DOHH2 (cell line): Measurements from ENCODE around the gene CBL.

Source experiments
- H3F3A ChIP-seq: fragments of 200-600 bp; sonication (generic), shearing (Covaris generic); 2 replicates; pipeline ENCODE4 v1.6.0; 2016; ENCODE audit warnings: antibody characterized with exemption, mild to moderate bottlenecking; ENCODE audit not compliant: control insufficient read depth, insufficient read depth
- H3K27ac ChIP-seq: fragments of 200-600 bp; sonication (generic); 2 replicates; pipeline ENCODE4 v1.5.1; 2014; ENCODE audit warnings: low read depth, mild to moderate bottlenecking, low read length, moderate library complexity
- H3K27me3 ChIP-seq: fragments of 200-600 bp; sonication (generic); 2 replicates; pipeline ENCODE4 v1.6.1; 2014; ENCODE audit warnings: mild to moderate bottlenecking, low read length, mixed read lengths; ENCODE audit not compliant: control insufficient read depth
- H3K36me3 ChIP-seq: fragments of 200-600 bp; sonication (generic); 2 replicates; pipeline ENCODE4 v1.6.1; 2014; ENCODE audit warnings: mild to moderate bottlenecking, low read length, moderate library complexity, mixed read lengths; ENCODE audit not compliant: control insufficient read depth
- H3K4me1 ChIP-seq: fragments of 200-600 bp; sonication (generic); 2 replicates; pipeline ENCODE4 v1.6.1; 2014; ENCODE audit warnings: mild to moderate bottlenecking, low read length, mixed read lengths; ENCODE audit not compliant: control insufficient read depth
- H3K4me2 ChIP-seq: fragments of 200-600 bp; sonication (generic); 2 replicates; pipeline ENCODE4 v1.6.0; 2014; ENCODE audit warnings: mild to moderate bottlenecking, low read length, moderate library complexity
- H3K4me3 ChIP-seq: fragments of 200-600 bp; sonication (generic); 2 replicates; pipeline ENCODE4 v1.5.1; 2014; ENCODE audit warnings: mild to moderate bottlenecking, low read length, mixed read lengths
- H3K79me2 ChIP-seq: fragments of 200-600 bp; sonication (generic); 2 replicates; pipeline ENCODE4 v1.6.1; 2014; ENCODE audit warnings: mild to moderate bottlenecking, low read length, mixed read lengths; ENCODE audit not compliant: control insufficient read depth
- H3K9me2 ChIP-seq: fragments of 200-600 bp; sonication (generic); replicated peaks from 2 replicates; pipeline ENCODE4 v1.6.1; 2014; ENCODE audit warnings: mild to moderate bottlenecking, low read length, mixed read lengths; ENCODE audit not compliant: control insufficient read depth
- H3K9me3 ChIP-seq: fragments of 200-600 bp; sonication (generic); 2 replicates; pipeline ENCODE4 v1.6.1; 2014; ENCODE audit warnings: antibody characterized with exemption, low read length, mixed read lengths; ENCODE audit not compliant: control insufficient read depth, insufficient read depth
- H4K20me1 ChIP-seq: fragments of 200-600 bp; sonication (generic); 2 replicates; pipeline ENCODE4 v1.6.0; 2014; ENCODE audit warnings: low read depth, mild to moderate bottlenecking, antibody characterized with exemption, low read length, moderate library complexity; ENCODE audit not compliant: control insufficient read depth, insufficient read depth
- CTCF ChIP-seq: fragments of 200-600 bp; sonication (generic); IDR thresholded peaks from one replicate; pipeline ENCODE4 v1.5.1; 2014; ENCODE audit warnings: antibody characterized with exemption, mild to moderate bottlenecking, low read depth, low read length; ENCODE audit not compliant: poor library complexity, severe bottlenecking
- EZH2phosphoT487 ChIP-seq: fragments of 200-600 bp; sonication (generic); IDR thresholded peaks from 2 replicates; pipeline ENCODE4 v1.6.1; 2017; ENCODE audit warnings: borderline replicate concordance, mild to moderate bottlenecking, antibody characterized with exemption, low read length, moderate library complexity, mixed read lengths

CBL gene

GRCh38 chr11:119307974-119308373 is 101.8 kb downstream of the CBL start:
- Histone ChIP-seq H3K4me2 (no peak overlapping the region), H3K36me3 (peaks cover 20% of the 10 kb centered on the region), H3K27ac (no peak overlapping the region), H3K4me1 (no peaks in the 10 kb centered on the region), H3K79me2 (no peaks in the 10 kb centered on the region), H3K4me3 (no peak overlapping the region), H3K9me2 (no peaks in the 10 kb centered on the region), H3F3A (peaks cover 3% of the 10 kb centered on the region; the same call in 1 of the 2 replicates), H3K9me3 (no peaks in the 10 kb centered on the region), H3K27me3 (no peaks in the 10 kb centered on the region), H4K20me1 (no peaks in the 10 kb centered on the region)
- TF ChIP-seq CTCF (no peak), EZH2phosphoT487 (no peak)

DNA sequence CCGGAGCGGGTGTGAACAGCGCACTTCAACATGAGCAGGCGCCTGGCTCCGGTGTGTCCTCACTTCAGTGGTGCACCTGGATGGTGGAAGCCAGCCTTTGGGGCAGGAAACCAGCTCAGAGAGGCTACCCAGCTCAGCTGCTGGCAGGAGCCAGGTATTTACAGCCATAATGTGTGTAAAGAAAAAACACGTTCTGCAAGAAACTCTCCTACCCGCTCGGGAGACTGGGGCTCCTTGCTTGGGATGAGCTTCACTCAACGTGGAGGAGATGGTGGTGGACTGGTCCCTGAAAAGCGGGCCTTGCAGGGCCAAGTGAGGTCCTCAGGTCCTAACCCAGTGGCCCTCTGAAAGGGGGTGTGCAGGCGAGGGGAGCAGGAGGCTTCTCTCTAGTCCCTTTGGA is 103.3 kb downstream of the CBL start:
- no peak overlapping the region for H3K4me2 ChIP-seq
- H3K36me3 ChIP-seq = peaks cover 7% of the 10 kb centered on the region; the same call in 1 of the 2 replicates

GRCh38 chr11:119309953-119310681 is 104.0 kb downstream of the CBL start:
- H3K4me2 ChIP-seq = no peak overlapping the region

More for the DNA sequence above, 103.3 kb downstream of the CBL start:
- H3K79me2 ChIP-seq = no peaks in the 10 kb centered on the region
- no peaks in the 10 kb centered on the region for H3K9me3 ChIP-seq
- H3K9me2 ChIP-seq = no peaks in the 10 kb centered on the region
- H3K27ac ChIP-seq = no peak overlapping the region
- H3K4me3 ChIP-seq = no peak overlapping the region
- no peaks in the 10 kb centered on the region for H4K20me1 ChIP-seq
- H3K27me3 ChIP-seq = no peaks in the 10 kb centered on the region
- no peak for TF ChIP-seq EZH2phosphoT487
- no peak for TF ChIP-seq CTCF
- H3K4me1 ChIP-seq = peaks cover under 1% of the 10 kb centered on the region; the same call in 1 of the 2 replicates
- peaks cover 5% of the 10 kb centered on the region; the same call in 1 of the 2 replicates for H3F3A ChIP-seq

More at GRCh38 chr11:119309953-119310681, 104.0 kb downstream of the CBL start:
- H3K36me3 ChIP-seq = peaks cover 7% of the 10 kb centered on the region; the same call in 1 of the 2 replicates
- H3K27me3 ChIP-seq = no peaks in the 10 kb centered on the region
- no peaks in the 10 kb centered on the region for H3K9me3 ChIP-seq
- peaks cover 8% of the 10 kb centered on the region for H3K4me1 ChIP-seq
- no peaks in the 10 kb centered on the region for H4K20me1 ChIP-seq
- H3K79me2 ChIP-seq = no peaks in the 10 kb centered on the region
- peaks cover 5% of the 10 kb centered on the region; the same call in 1 of the 2 replicates for H3F3A ChIP-seq
- no peak overlapping the region for H3K4me3 ChIP-seq
- H3K9me2 ChIP-seq = no peaks in the 10 kb centered on the region
- TF ChIP-seq CTCF (no peak), EZH2phosphoT487 (no peak)
- H3K27ac ChIP-seq = no peak overlapping the region
